Measurements from ENCODE around the gene GRN. TPM values are rescaled to one million over a fixed set of nuclear protein-coding genes. Genes with fewer than 3 reads are reported as not detected.

Gene GRN
- total RNA-seq, 1 donor from 2014 or later: 160 TPM

DNA sequence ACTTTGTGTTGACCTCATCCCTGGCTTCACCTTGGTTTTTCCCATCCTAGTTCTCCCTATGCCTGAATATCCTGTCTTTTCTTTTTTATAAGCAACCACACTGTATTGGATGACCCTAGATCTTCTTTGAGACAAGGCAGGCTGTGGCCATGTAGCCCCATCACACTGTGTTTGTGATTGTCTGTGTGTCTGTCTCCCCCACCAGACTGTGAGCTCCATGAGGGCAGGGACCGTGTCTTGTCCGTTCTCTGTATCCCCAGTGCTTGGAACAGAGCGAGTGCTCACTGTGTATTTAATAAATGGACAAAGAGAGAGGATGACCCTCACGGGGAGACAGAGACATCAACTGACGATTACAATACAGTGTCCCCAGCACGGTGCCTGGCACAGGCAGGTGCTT is 27.6 kb upstream of the GRN start:
- H3K36me3 ChIP-seq: peaks cover 33% of the 10 kb centered on the region
- peaks cover 56% of the 10 kb centered on the region for H3K27me3 ChIP-seq (ENCODE audit: low read depth)
- intact Hi-C loops (cut with micrococcal nuclease): no loop called here
- H3K9me3 ChIP-seq (replicated peaks): no peaks in the 10 kb centered on the region
- DNase-seq: no peak
- no peak overlapping the region for H3K4me3 ChIP-seq
- H3K4me1 ChIP-seq: peaks cover 9% of the 10 kb centered on the region
- no peak for TF ChIP-seq CTCF (IDR thresholded peaks at IDR 0.05; ENCODE audit: borderline replicate concordance)
- H3K27ac ChIP-seq (replicated peaks): no peak overlapping the region

- intact Hi-C loops (cut with micrococcal nuclease): no loop called here
Measured at GRCh38 chr17:44318077-44318892, 26.8 kb upstream of the GRN start.

GRCh38 chr17:44320066-44320465 is 25.0 kb upstream of the GRN start:
- DNase-seq: no peak

More at GRCh38 chr17:44318077-44318892, 26.8 kb upstream of the GRN start:
- Histone ChIP-seq H3K9me3 (replicated peaks) (no peaks in the 10 kb centered on the region), H3K4me3 (no peak overlapping the region), H3K27ac (replicated peaks) (no peak overlapping the region), H3K27me3 (ENCODE audit: low read depth) (peaks cover 50% of the 10 kb centered on the region), H3K4me1 (peaks cover 17% of the 10 kb centered on the region), H3K36me3 (peaks cover 35% of the 10 kb centered on the region)
- no peak for TF ChIP-seq CTCF (IDR thresholded peaks at IDR 0.05; ENCODE audit: borderline replicate concordance)
- DNase-seq: no peak

GRCh38 chr17:44321246-44322120 is 23.6 kb upstream of the GRN start:
- peaks cover 18% of the 10 kb centered on the region for H3K27me3 ChIP-seq (ENCODE audit: low read depth)
- DNase-seq: no peak
- intact Hi-C loops (cut with micrococcal nuclease): no loop called here
- H3K36me3 ChIP-seq: peaks cover 35% of the 10 kb centered on the region
- H3K4me1 ChIP-seq: peaks cover 37% of the 10 kb centered on the region
- H3K9me3 ChIP-seq (replicated peaks): no peaks in the 10 kb centered on the region
- no peak overlapping the region for H3K27ac ChIP-seq (replicated peaks)
- no peak for TF ChIP-seq CTCF (IDR thresholded peaks at IDR 0.05; ENCODE audit: borderline replicate concordance)
- H3K4me3 ChIP-seq: no peak overlapping the region

More at GRCh38 chr17:44320066-44320465, 25.0 kb upstream of the GRN start:
- peaks cover 35% of the 10 kb centered on the region for H3K36me3 ChIP-seq
- no peak overlapping the region for H3K27ac ChIP-seq (replicated peaks)
- intact Hi-C loops (cut with micrococcal nuclease): no loop called here
- peaks cover 32% of the 10 kb centered on the region for H3K27me3 ChIP-seq (ENCODE audit: low read depth)
- H3K9me3 ChIP-seq (replicated peaks): no peaks in the 10 kb centered on the region
- no peak for TF ChIP-seq CTCF (IDR thresholded peaks at IDR 0.05; ENCODE audit: borderline replicate concordance)
- peaks cover 23% of the 10 kb centered on the region for H3K4me1 ChIP-seq
- H3K4me3 ChIP-seq: no peak overlapping the region

GRCh38 chr17:44322236-44322895 is 22.7 kb upstream of the GRN start:
- TF ChIP-seq CTCF (IDR thresholded peaks at IDR 0.05; ENCODE audit: borderline replicate concordance): no peak
- H3K9me3 ChIP-seq (replicated peaks): no peaks in the 10 kb centered on the region
- H3K4me3 ChIP-seq: no peak overlapping the region
- peaks cover 9% of the 10 kb centered on the region for H3K27me3 ChIP-seq (ENCODE audit: low read depth)
- H3K36me3 ChIP-seq: peaks cover 35% of the 10 kb centered on the region
- no peak overlapping the region for H3K27ac ChIP-seq (replicated peaks)
- DNase-seq: no peak
- intact Hi-C loops (cut with micrococcal nuclease): no loop called here
- H3K4me1 ChIP-seq: peaks cover 42% of the 10 kb centered on the region
